ENCODE measurements around the gene IFT80. TPM values are rescaled to one million over a fixed set of nuclear protein-coding genes. Genes with fewer than 3 reads are reported as not detected.

The IFT80 gene
- polyA plus RNA-seq, 3 donors = 1.3 to 7.7 (median 1.4) TPM

GRCh38 chr3:160253298-160253697 is 145.7 kb downstream of the IFT80 start:
- H3K27me3 Mint-ChIP-seq (ENCODE audit: low read depth in 3 of 3) = no peaks in the 10 kb centered on the region
- intact Hi-C loops (cut with micrococcal nuclease) = no loop called here
- Histone ChIP-seq H3K9me3 (replicated peaks in 1 of 2; ENCODE audit: control insufficient read depth in 1 of 2, insufficient read depth in 1 of 2, low read length in 2 of 2) (no peaks in the 10 kb centered on the region), H3K27ac (ENCODE audit: low read depth in 1 of 2, low read length in 2 of 2) (no peak overlapping the region), H3K79me2 (ENCODE audit: insufficient read depth, low read length) (no peaks in the 10 kb centered on the region), H3K27me3 (ENCODE audit: control insufficient read depth in 2 of 2, insufficient read depth in 2 of 2, low read length in 2 of 2) (no peaks in the 10 kb centered on the region), H3K4me1 (ENCODE audit: control insufficient read depth in 1 of 2, insufficient read depth in 2 of 2, low read length in 2 of 2) (no peaks in the 10 kb centered on the region), H3K4me3 (replicated peaks in 1 of 3; ENCODE audit: low read depth in 2 of 3, low read length in 3 of 3) (no peak overlapping the region), H4K20me1 (ENCODE audit: insufficient read depth, low read length) (no peaks in the 10 kb centered on the region), H3K36me3 (replicated peaks in 1 of 2; ENCODE audit: control insufficient read depth in 1 of 2, insufficient read depth in 2 of 2, low read length in 2 of 2) (no peaks in the 10 kb centered on the region), H2AFZ (ENCODE audit: insufficient read depth, low read depth, low read length, poor library complexity, severe bottlenecking) (no peak overlapping the region), H3K9ac (ENCODE audit: insufficient read depth, low read length, poor library complexity, severe bottlenecking) (no peak overlapping the region), H3K4me2 (replicated peaks; ENCODE audit: extremely low read depth, low read length, poor library complexity, severe bottlenecking) (no peak overlapping the region)
- TF ChIP-seq CTCF (IDR thresholded peaks at IDR 0.05) = no peak
- H3K27ac Mint-ChIP-seq = no peak overlapping the region
- no peak for DNase-seq
- peaks cover 3% of the 10 kb centered on the region for H3K4me1 Mint-ChIP-seq
- H3K4me3 Mint-ChIP-seq = no peak overlapping the region
- peaks cover 0 to 2% of the 10 kb centered on the region in 2 donors for H3K36me3 Mint-ChIP-seq
- H3K9me3 Mint-ChIP-seq = no peaks in the 10 kb centered on the region

- no peak overlapping the region for H3K4me3 ChIP-seq (replicated peaks in 1 of 3; ENCODE audit: low read depth in 2 of 3, low read length in 3 of 3)
- DNase-seq = no peak
- intact Hi-C loops (cut with micrococcal nuclease) = no loop called here
- no peaks in the 10 kb centered on the region for H3K27me3 ChIP-seq (ENCODE audit: control insufficient read depth in 2 of 2, insufficient read depth in 2 of 2, low read length in 2 of 2)
- no peaks in the 10 kb centered on the region for H3K9me3 ChIP-seq (replicated peaks in 1 of 2; ENCODE audit: control insufficient read depth in 1 of 2, insufficient read depth in 1 of 2, low read length in 2 of 2)
- H3K79me2 ChIP-seq (ENCODE audit: insufficient read depth, low read length) = no peaks in the 10 kb centered on the region
- Mint-ChIP-seq H3K27ac (no peak overlapping the region), H3K36me3 (no peaks in the 10 kb centered on the region), H3K9me3 (peaks cover 4 to 20% (median 15%) of the 10 kb centered on the region in 7 donors), H3K4me1 (no peaks in the 10 kb centered on the region), H3K27me3 (ENCODE audit: low read depth in 3 of 3) (no peaks in the 10 kb centered on the region), H3K4me3 (no peak overlapping the region)
- H3K27ac ChIP-seq (ENCODE audit: low read depth in 1 of 2, low read length in 2 of 2) = no peak overlapping the region
- no CpG with 5 or more reads among the region's 1 CpG for WGBS (ENCODE audit: insufficient coverage)
- no peak overlapping the region for H3K4me2 ChIP-seq (replicated peaks; ENCODE audit: extremely low read depth, low read length, poor library complexity, severe bottlenecking)
- no peaks in the 10 kb centered on the region for H4K20me1 ChIP-seq (ENCODE audit: insufficient read depth, low read length)
- no peak for TF ChIP-seq CTCF (IDR thresholded peaks at IDR 0.05)
- no peak overlapping the region for H2AFZ ChIP-seq (ENCODE audit: insufficient read depth, low read depth, low read length, poor library complexity, severe bottlenecking)
- no peaks in the 10 kb centered on the region for H3K36me3 ChIP-seq (replicated peaks in 1 of 2; ENCODE audit: control insufficient read depth in 1 of 2, insufficient read depth in 2 of 2, low read length in 2 of 2)
- no peak overlapping the region for H3K9ac ChIP-seq (ENCODE audit: insufficient read depth, low read length, poor library complexity, severe bottlenecking)
- no peaks in the 10 kb centered on the region for H3K4me1 ChIP-seq (ENCODE audit: control insufficient read depth in 1 of 2, insufficient read depth in 2 of 2, low read length in 2 of 2)
Measured at GRCh38 chr3:160247766-160248165, 151.3 kb downstream of the IFT80 start.
